K562 (cell line): ENCODE measurements around the gene ABCB6. TPM values are rescaled to one million over a fixed set of nuclear protein-coding genes. Genes with fewer than 3 reads are reported as not detected.

ENCODE experiments used
- CBX5 ChIP-seq: IDR thresholded peaks from 2 replicates; pipeline ENCODE4 v1.6.1; 2014; ENCODE audit warnings: low read depth, borderline replicate concordance
- COPS2 ChIP-seq: fragments of 450-650 bp; conservative IDR thresholded peaks from 2 replicates; pipeline ENCODE4 v1.6.1; 2016; ENCODE audit warnings: mild to moderate bottlenecking, moderate library complexity
- DIDO1 ChIP-seq: fragments of 450-650 bp; IDR thresholded peaks from 2 replicates; pipeline ENCODE4 v1.6.1; 2016; ENCODE audit warnings: low read depth, missing biosample characterization, missing genetic modification characterization
- ESRRB ChIP-seq: fragments of 250-450 bp; sonication (Bioruptor Pico); IDR thresholded peaks from 2 replicates; pipeline ENCODE4 v1.5.0; 2020; ENCODE audit warnings: mild to moderate bottlenecking, moderate library complexity, borderline replicate concordance
- ETS1 ChIP-seq: conservative IDR thresholded peaks from 2 replicates; pipeline ENCODE4 v1.6.1; 2011; ENCODE audit warnings: low read depth, mild to moderate bottlenecking, low read length; ENCODE audit not compliant: control insufficient read depth
- FOXK2 ChIP-seq, 2 experiments: fragments of 450-650 bp; IDR thresholded peaks in 1 of 2; conservative IDR thresholded peaks in 1 of 2; 2 replicates each; pipeline ENCODE4 v1.6.1; 2016; ENCODE audit warnings: low read depth in 2 of 2, mild to moderate bottlenecking in 1 of 2
- HDGF ChIP-seq: fragments of 450-650 bp; IDR thresholded peaks from 2 replicates; pipeline ENCODE4 v1.6.1; 2016
- HMGXB4 ChIP-seq: sonication (generic); formaldehyde crosslinking; IDR thresholded peaks from 2 replicates; pipeline ENCODE4 v1.8.1; 2023; ENCODE audit warnings: mild to moderate bottlenecking, missing genetic modification reagents
- JUN ChIP-seq, 2 experiments: sonication (generic) in 1 of 2; formaldehyde crosslinking in 1 of 2; IDR thresholded peaks; 2 replicates each; pipeline versions ENCODE4 v1.6.1 to v1.8.0; 2012 to 2022; ENCODE audit warnings: borderline replicate concordance in 2 of 2, mild to moderate bottlenecking in 2 of 2, improper control_type of control experiment in 1 of 2, low read depth in 1 of 2, low read length in 1 of 2, missing genetic modification reagents in 1 of 2
- LCOR ChIP-seq: sonication (generic); formaldehyde crosslinking; IDR thresholded peaks from 2 replicates; pipeline ENCODE4 v1.8.0; 2022; ENCODE audit warnings: mild to moderate bottlenecking, missing genetic modification reagents
- NFIX ChIP-seq: fragments of 250-450 bp; sonication (Bioruptor Pico); IDR thresholded peaks from 2 replicates; pipeline ENCODE4 v1.4.0; 2020; ENCODE audit warnings: low read depth, mild to moderate bottlenecking, moderate library complexity
- RB1 ChIP-seq: fragments of 450-650 bp; IDR thresholded peaks from 2 replicates; pipeline ENCODE4 v1.6.1; 2017; ENCODE audit warnings: low read depth, mild to moderate bottlenecking
- RBBP5 ChIP-seq: fragments of 200-600 bp; sonication (generic); IDR thresholded peaks from 2 replicates; pipeline ENCODE4 v1.6.1; 2012; ENCODE audit warnings: borderline replicate concordance, mild to moderate bottlenecking, low read length, control low read depth, inconsistent platforms; ENCODE audit not compliant: insufficient read depth, poor library complexity, severe bottlenecking
- SMAD1 ChIP-seq: fragments of 150-350 bp; IDR thresholded peaks from 2 replicates; pipeline ENCODE4 v1.6.1; 2014; ENCODE audit warnings: low read length, low read depth; ENCODE audit not compliant: partially characterized antibody
- SMARCA4 ChIP-seq: fragments of 450-650 bp; IDR thresholded peaks from 2 replicates; pipeline ENCODE4 v1.6.1; 2016
- SRSF3 ChIP-seq: fragments of 200-400 bp; formaldehyde crosslinking; IDR thresholded peaks from 2 replicates; pipeline ENCODE4 v1.6.1; 2016; ENCODE audit warnings: mild to moderate bottlenecking, low read length, moderate library complexity; ENCODE audit not compliant: insufficient read depth
- TCF3 ChIP-seq: sonication (generic); formaldehyde crosslinking; IDR thresholded peaks from 2 replicates; pipeline ENCODE4 v1.4.0; 2020; ENCODE audit warnings: mild to moderate bottlenecking, missing genetic modification reagents
- ZNF24 ChIP-seq: fragments of 450-650 bp; IDR thresholded peaks from 2 replicates; pipeline ENCODE4 v1.6.1; 2016
- ZNF766 ChIP-seq: fragments of 200-800 bp; sonication (Bioruptor generic); conservative IDR thresholded peaks from 2 replicates; pipeline ENCODE4 v1.6.1; 2016; ENCODE audit warnings: missing genetic modification characterization, missing compliant biosample characterization
- ZNF780A ChIP-seq: fragments of 250-450 bp; sonication (Bioruptor Pico); IDR thresholded peaks from 2 replicates; pipeline ENCODE4 v1.5.0; 2021; ENCODE audit warnings: mild to moderate bottlenecking
- ZNF785 ChIP-seq: fragments of 250-450 bp; sonication (Bioruptor Pico); IDR thresholded peaks from 2 replicates; pipeline ENCODE4 v1.4.0; 2020; ENCODE audit warnings: mild to moderate bottlenecking
- ZZZ3 ChIP-seq: fragments of 450-650 bp; IDR thresholded peaks from 2 replicates; pipeline ENCODE4 v1.6.1; 2016; ENCODE audit warnings: antibody characterized with exemption, mild to moderate bottlenecking, moderate library complexity
- polyA plus RNA-seq, 8 experiments: library from polyadenylated mRNA; depleted of rRNA in 4 of 8; stranded (reverse) in 5 of 8; unstranded in 3 of 8; fragments of >200 nt; fragmentation: Nextera tagmentation in 2 of 8; fragmentation: Illumina TruSeq in 1 of 8; extraction: Ambion mirVana in 2 of 8; extraction: Trizol in 1 of 8; gene quantifications; 2 replicates each; pipeline versions ENCODE4 v1.2.1 to v1.2.3, GENCODE V29; 2011 to 2014; ENCODE audit warnings: inconsistent platforms in 1 of 8, missing spikeins in 1 of 8
- total RNA-seq, 7 experiments: library from RNA; depleted of rRNA in 6 of 7; stranded (reverse); fragments of >200 nt in 6 of 7; fragmentation: Illumina TruSeq in 2 of 7; extraction: Trizol in 2 of 7; gene quantifications; 2 replicates each; pipeline versions ENCODE4 v1.2.1 to v1.2.3, GENCODE V29; 2011 to 2021; ENCODE audit warnings: low replicate concordance in 1 of 7
- TF ChIP-seq, protein P1 (sequence below), 2 experiments: fragments of 450-650 bp in 1 of 2; sonication (generic) in 1 of 2; formaldehyde crosslinking in 1 of 2; IDR thresholded peaks in 1 of 2; conservative IDR thresholded peaks in 1 of 2; 2 replicates each; pipeline versions ENCODE4 v1.6.1 to v1.8.1; 2016 to 2023; ENCODE audit warnings: mild to moderate bottlenecking in 2 of 2, moderate library complexity in 2 of 2, inconsistent platforms in 1 of 2, missing genetic modification reagents in 1 of 2
- TF ChIP-seq, protein P2 (sequence below): fragments of 450-650 bp; IDR thresholded peaks from 2 replicates; pipeline ENCODE4 v1.6.1; 2016; ENCODE audit warnings: low read depth, mild to moderate bottlenecking, moderate library complexity

Gene ABCB6
- total and polyA plus RNA-seq, 9 of the 15 experiments (the other 6 are each of a cell fraction or from before 2014, with no cell fraction given) = 3.7 to 29.8 (median 16.8) TPM

GRCh38 chr2:219176818-219177551 lies 41.8 kb downstream of the ABCB6 start, which contains the start of gene CNPPD1 (continued):
- no peak for TF ChIP-seq HMGXB4
- TF ChIP-seq COPS2 = no peak
- TF ChIP-seq ETS1 = no peak
- TF ChIP-seq ZNF785 (CRISPR knock-in tag) = no peak
- TF ChIP-seq ZNF24 = no peak
- no peak for TF ChIP-seq SMARCA4
- peak; percentile 83; the same call in 1 of the 2 replicates for TF ChIP-seq RB1
- peak; percentile 13; the same call in 1 of the 2 replicates for TF ChIP-seq TCF3
- TF ChIP-seq JUN (IDR thresholded peaks at IDR 0.05; ENCODE audit: borderline replicate concordance, low read depth, low read length) = no peak
- TF ChIP-seq JUN (CRISPR knock-in tag; IDR thresholded peaks at IDR 0.05; ENCODE audit: borderline replicate concordance) = no peak
- TF ChIP-seq DIDO1 (tag) = no peak
- no peak for TF ChIP-seq HDGF
- TF ChIP-seq NFIX (CRISPR knock-in tag) = no peak
- no peak for TF ChIP-seq ZZZ3
- TF ChIP-seq ESRRB = no peak
- TF ChIP-seq FOXK2 (conservative IDR thresholded peaks at IDR 0.05 in 1 of 2, IDR thresholded peaks at IDR 0.05 in 1 of 2; ENCODE audit: low read depth in 2 of 2) = no peak
- TF ChIP-seq LCOR (CRISPR knock-in tag) = no peak; the same call in 1 of the 2 replicates
- TF ChIP-seq, protein P1, sequence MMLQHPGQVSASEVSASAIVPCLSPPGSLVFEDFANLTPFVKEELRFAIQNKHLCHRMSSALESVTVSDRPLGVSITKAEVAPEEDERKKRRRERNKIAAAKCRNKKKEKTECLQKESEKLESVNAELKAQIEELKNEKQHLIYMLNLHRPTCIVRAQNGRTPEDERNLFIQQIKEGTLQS (IDR thresholded peaks at IDR 0.05) = no peak
- TF ChIP-seq, protein P1 (CRISPR knock-in tag; conservative IDR thresholded peaks at IDR 0.05) = no peak
- peak; percentile 80 for TF ChIP-seq ZNF766 (CRISPR knock-in tag)
- no peak for TF ChIP-seq SRSF3
- TF ChIP-seq, protein P2, sequence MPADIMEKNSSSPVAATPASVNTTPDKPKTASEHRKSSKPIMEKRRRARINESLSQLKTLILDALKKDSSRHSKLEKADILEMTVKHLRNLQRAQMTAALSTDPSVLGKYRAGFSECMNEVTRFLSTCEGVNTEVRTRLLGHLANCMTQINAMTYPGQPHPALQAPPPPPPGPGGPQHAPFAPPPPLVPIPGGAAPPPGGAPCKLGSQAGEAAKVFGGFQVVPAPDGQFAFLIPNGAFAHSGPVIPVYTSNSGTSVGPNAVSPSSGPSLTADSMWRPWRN = no peak
- peak; percentile 45 for TF ChIP-seq RBBP5
- TF ChIP-seq SMAD1 = no peak
- no peak for TF ChIP-seq ZNF780A
- TF ChIP-seq CBX5 = no peak
